ENCODE data around the gene PIERCE2. TPM values are rescaled to one million over a fixed set of nuclear protein-coding genes. Genes with fewer than 3 reads are reported as not detected.

PIERCE2 gene, protein sequence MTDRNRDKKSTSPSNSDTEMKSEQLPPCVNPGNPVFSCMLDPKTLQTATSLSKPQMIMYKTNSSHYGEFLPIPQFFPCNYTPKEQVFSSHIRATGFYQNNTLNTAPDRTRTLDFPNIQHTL
- total RNA-seq (not detected), polyA plus RNA-seq (under 1 TPM; 0.30 to 0.75 TPM)

DNA sequence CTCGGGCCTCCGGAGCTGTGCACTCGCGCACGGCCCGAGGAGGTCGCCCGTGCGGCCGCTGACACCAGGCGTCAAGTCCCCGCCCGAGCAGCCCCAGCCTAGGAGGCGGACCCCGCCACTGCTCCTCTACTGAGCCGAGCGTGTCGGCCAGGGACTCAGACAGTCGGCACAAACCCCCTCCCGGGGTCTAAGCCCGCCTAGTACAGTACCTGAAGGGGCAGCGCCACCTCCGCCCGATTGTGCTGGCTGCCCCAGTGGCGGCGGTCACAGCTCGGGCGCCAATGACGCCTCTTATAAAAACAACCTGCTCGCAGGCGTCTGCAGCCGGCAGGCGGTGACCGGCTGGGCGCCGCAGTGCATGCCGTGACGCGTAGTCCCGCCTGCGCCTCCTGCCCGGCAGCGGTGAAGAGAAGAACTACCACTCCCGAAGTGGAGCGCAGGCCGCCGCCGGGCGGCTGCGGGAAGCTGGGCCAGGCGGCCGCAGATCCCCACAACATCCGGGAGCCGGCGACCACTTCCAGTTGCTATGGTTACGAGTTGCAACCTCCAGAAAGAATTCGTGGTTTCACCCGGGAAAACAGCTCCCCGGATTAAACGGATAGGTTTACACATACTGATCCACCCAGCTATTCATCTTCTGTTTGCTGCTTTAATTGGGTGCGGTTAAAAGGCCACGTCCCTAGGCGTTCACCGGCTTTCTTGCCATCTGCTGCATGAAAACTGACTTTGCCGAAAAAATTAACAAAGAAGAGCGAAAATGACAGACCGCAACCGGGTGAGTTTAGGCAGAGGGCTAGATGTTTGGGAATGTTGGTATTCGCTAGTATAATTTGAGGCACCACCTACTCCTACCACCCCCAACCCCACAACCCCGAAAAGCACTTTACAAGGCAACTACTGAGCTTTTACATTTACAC, at the start of gene PIERCE2, which contains the start of gene CCPG1:
PIERCE2 (plus strand) TSS at position 484 of the 917 bp plus-strand sequence; CDS start at position 758, 274 bp downstream.
CCPG1 (minus strand) TSS at position 348 of the 917 bp plus-strand sequence. CDS start 18,935 bp downstream, outside the sequence.
- H3K36me3 ChIP-seq (ENCODE audit: insufficient read depth, low read length), result no peaks in the 10 kb centered on the region
- CTCF ChIA-PET (ENCODE audit: partially characterized antibody), result interaction anchor here (0.8 to 4.0 kb wide), 23 partner anchors 9 to 211 kb away, joined by 3 to 30 read pairs (median 5); partner anchors contain the start of genes PIGB, PIGBOS1 and RSL24D1
- H3K9me3 Mint-ChIP-seq, result no peaks in the 10 kb centered on the region
- peaks cover 17 to 38% (median 26%) of the 10 kb centered on the region in 4 donors for H3K4me1 Mint-ChIP-seq
- peak within 1 kb of the TSS; percentile 45 to 91 for H3K4me3 ChIP-seq (ENCODE audit: low read length in 2 of 2)
- H3K36me3 Mint-ChIP-seq, result peaks cover 0 to 4% of the 10 kb centered on the region in 2 donors
- peaks cover 30% of the 10 kb centered on the region for H3K4me1 ChIP-seq (ENCODE audit: insufficient read depth, low read length)
- H3K27ac Mint-ChIP-seq, result peak within 1 kb of the TSS; percentile 86 to 96 (median 94)
- no peaks in the 10 kb centered on the region for H3K27me3 Mint-ChIP-seq
- peak within 1 kb of the TSS; percentile 91 to 96 (median 95) for H3K4me3 Mint-ChIP-seq
- H3K27ac ChIP-seq (ENCODE audit: low read depth, low read length), result peak within 1 kb of the TSS; percentile 70
- POLR2A ChIA-PET (ENCODE audit: partially characterized antibody), result interaction anchor here (0.7 to 2.4 kb wide), 15 partner anchors 12 to 837 kb away, joined by 3 to 22 read pairs (median 5); partner anchors contain the start of genes PIGB, PIGBOS1 and RSL24D1
- DNase-seq, result peak; percentile 87 to 91 (median 90)
- H3K27me3 ChIP-seq (ENCODE audit: insufficient read depth, low read length), result no peaks in the 10 kb centered on the region
- no peaks in the 10 kb centered on the region for H3K9me3 ChIP-seq (ENCODE audit: control insufficient read depth in 1 of 2, low read length in 2 of 2)
- intact Hi-C loops (cut with micrococcal nuclease), result loop anchor here (1.0 to 10.0 kb wide), 7 partner anchors 27 to 1327 kb away; partner anchors contain the start of genes PIGB, PIGBOS1, RAB27A and RFX7

DNA sequence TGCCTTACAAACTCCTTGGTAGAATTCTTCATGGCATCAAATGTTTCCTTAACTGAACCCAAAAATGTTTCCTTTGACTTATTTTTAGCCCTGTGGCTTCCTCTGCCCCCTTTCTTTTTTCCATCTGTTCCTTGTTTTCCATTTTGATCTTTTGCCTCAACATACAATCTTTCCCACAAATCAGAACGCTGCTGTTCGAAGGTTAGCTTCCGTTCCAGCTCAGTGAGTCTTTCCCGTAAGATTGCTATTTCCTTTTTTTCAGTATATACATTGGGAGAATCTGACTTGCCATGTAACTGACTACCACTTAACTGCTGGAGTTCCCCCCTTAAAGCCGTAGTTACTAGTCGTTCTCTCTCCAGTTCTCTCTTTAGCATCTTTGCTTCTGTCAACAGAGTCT, 48.0 kb upstream of the PIERCE2 start:
- Mint-ChIP-seq H3K36me3 (peaks cover 34 to 51% of the 10 kb centered on the region in 2 donors), H3K9me3 (no peaks in the 10 kb centered on the region), H3K4me1 (no peaks in the 10 kb centered on the region), H3K27ac (peak overlapping the region in 4 of 7 donors; percentile 4 to 69 (median 22)), H3K4me3 (no peak overlapping the region), H3K27me3 (no peaks in the 10 kb centered on the region)
- Histone ChIP-seq H3K36me3 (ENCODE audit: insufficient read depth, low read length) (peaks cover 6% of the 10 kb centered on the region), H3K27ac (ENCODE audit: low read depth, low read length) (no peak overlapping the region), H3K27me3 (ENCODE audit: insufficient read depth, low read length) (no peaks in the 10 kb centered on the region), H3K4me3 (ENCODE audit: low read length in 2 of 2) (no peak overlapping the region), H3K4me1 (ENCODE audit: insufficient read depth, low read length) (no peaks in the 10 kb centered on the region), H3K9me3 (ENCODE audit: control insufficient read depth in 1 of 2, low read length in 2 of 2) (no peaks in the 10 kb centered on the region)
- intact Hi-C loops (cut with micrococcal nuclease), result no loop called here
- ChIA-PET CTCF (ENCODE audit: partially characterized antibody) (interaction anchor here (1.8 kb wide), 1 partner anchor 75 kb away, joined by 5 read pairs; no protein-coding TSS in a partner anchor), POLR2A (ENCODE audit: partially characterized antibody) (interaction anchor here (1.5 kb wide), 1 partner anchor 41 kb away, joined by 4 read pairs; the partner anchor contains the start of genes PIGB and PIGBOS1)
- DNase-seq, result no peak

DNA sequence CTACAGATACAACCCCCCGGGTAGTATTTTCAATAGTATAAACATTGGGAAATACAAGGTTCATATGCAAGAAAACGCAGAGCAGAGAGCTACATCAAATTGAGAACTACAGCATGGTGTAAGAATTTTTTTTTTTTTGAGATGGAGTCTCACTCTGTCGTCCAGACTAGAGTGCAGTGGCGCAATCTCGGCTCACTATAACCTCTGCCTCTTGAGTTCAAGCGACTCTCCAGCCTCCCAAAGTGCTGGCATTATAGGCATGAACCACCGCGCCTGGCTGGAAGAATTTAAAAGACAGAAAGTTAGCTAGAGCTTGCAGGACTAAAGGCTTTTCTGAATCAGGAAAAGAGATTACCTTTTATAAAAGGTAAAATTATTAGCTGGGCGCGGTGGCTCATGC, 47.2 kb upstream of the PIERCE2 start:
- Mint-ChIP-seq H3K27me3 (no peaks in the 10 kb centered on the region), H3K36me3 (peaks cover 30 to 46% of the 10 kb centered on the region in 2 donors), H3K4me3 (no peak overlapping the region), H3K27ac (peak overlapping the region in 1 of 7 donors; percentile 4), H3K4me1 (no peaks in the 10 kb centered on the region), H3K9me3 (no peaks in the 10 kb centered on the region)
- Histone ChIP-seq H3K36me3 (ENCODE audit: insufficient read depth, low read length) (peaks cover 6% of the 10 kb centered on the region), H3K27me3 (ENCODE audit: insufficient read depth, low read length) (no peaks in the 10 kb centered on the region), H3K4me1 (ENCODE audit: insufficient read depth, low read length) (no peaks in the 10 kb centered on the region), H3K4me3 (ENCODE audit: low read length in 2 of 2) (no peak overlapping the region), H3K27ac (ENCODE audit: low read depth, low read length) (no peak overlapping the region), H3K9me3 (ENCODE audit: control insufficient read depth in 1 of 2, low read length in 2 of 2) (no peaks in the 10 kb centered on the region)
- intact Hi-C loops (cut with micrococcal nuclease), result no loop called here
- ChIA-PET CTCF (ENCODE audit: partially characterized antibody) (interaction anchor here (1.8 kb wide), 1 partner anchor 74 kb away, joined by 5 read pairs; no protein-coding TSS in a partner anchor), POLR2A (ENCODE audit: partially characterized antibody) (interaction anchor here (1.5 kb wide), 1 partner anchor 42 kb away, joined by 4 read pairs; the partner anchor contains the start of genes PIGB and PIGBOS1)
- DNase-seq, result no peak

DNA sequence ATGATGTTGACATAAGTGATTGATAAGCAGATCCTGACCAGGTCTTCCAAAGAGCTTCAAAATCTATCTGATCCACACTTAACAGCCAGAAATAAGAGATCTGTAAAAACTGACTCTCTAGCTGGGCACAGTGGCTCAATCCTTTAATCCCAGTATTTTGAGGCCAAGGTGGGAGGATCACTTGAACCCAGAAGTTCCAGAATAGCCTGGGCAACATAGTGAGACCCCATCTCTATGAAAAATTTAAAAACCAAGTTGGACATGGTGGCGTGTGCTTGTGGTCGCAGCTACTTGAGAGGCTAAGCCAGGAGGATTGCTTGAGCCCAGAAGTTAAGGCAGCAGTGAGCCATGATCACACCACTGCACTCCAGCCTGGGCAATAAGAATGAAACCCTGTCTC, 45.7 kb upstream of the PIERCE2 start:
- Mint-ChIP-seq H3K4me1 (no peaks in the 10 kb centered on the region), H3K36me3 (peaks cover 23 to 41% of the 10 kb centered on the region in 2 donors)

DNA sequence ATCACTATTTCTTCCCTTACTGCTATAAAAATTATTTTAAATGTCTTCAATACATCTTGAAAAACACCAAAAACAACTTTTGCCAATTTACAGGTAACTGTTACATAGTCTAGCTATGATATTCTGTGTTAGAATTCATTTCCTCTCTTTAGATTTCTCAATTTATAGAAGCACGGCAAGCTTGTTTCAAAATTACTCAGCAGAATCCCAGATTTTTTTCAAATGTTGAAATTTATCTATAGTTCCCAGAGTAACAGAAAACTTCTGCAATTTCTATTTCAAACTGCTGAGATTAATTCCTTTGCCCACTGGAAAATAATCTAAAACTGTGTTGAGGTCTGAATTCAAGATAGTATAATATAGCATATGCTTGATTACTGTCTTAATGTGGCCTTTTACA, 41.3 kb upstream of the PIERCE2 start:
- Histone ChIP-seq H3K27ac (ENCODE audit: low read depth, low read length) (no peak overlapping the region), H3K4me3 (ENCODE audit: low read length in 2 of 2) (no peak overlapping the region), H3K27me3 (ENCODE audit: insufficient read depth, low read length) (no peaks in the 10 kb centered on the region), H3K9me3 (ENCODE audit: control insufficient read depth in 1 of 2, low read length in 2 of 2) (no peaks in the 10 kb centered on the region), H3K36me3 (ENCODE audit: insufficient read depth, low read length) (peaks cover 5% of the 10 kb centered on the region), H3K4me1 (ENCODE audit: insufficient read depth, low read length) (no peaks in the 10 kb centered on the region)
- Mint-ChIP-seq H3K36me3 (peaks cover 28 to 47% of the 10 kb centered on the region in 2 donors), H3K27ac (peak overlapping the region in 2 of 7 donors; percentile 10 to 21), H3K9me3 (no peaks in the 10 kb centered on the region), H3K4me3 (no peak overlapping the region), H3K27me3 (no peaks in the 10 kb centered on the region), H3K4me1 (no peaks in the 10 kb centered on the region)
- intact Hi-C loops (cut with micrococcal nuclease), result no loop called here
- ChIA-PET POLR2A (ENCODE audit: partially characterized antibody) (interaction anchor here (1.3 kb wide), 1 partner anchor 8 kb away, joined by 3 read pairs; no protein-coding TSS in a partner anchor), CTCF (ENCODE audit: partially characterized antibody) (interaction anchor here (1.4 kb wide), 1 partner anchor 73 kb away, joined by 5 read pairs; no protein-coding TSS in a partner anchor)
- DNase-seq, result no peak

More for the DNA sequence above, 45.7 kb upstream of the PIERCE2 start:
- Histone ChIP-seq H3K27ac (ENCODE audit: low read depth, low read length) (no peak overlapping the region), H3K9me3 (ENCODE audit: control insufficient read depth in 1 of 2, low read length in 2 of 2) (no peaks in the 10 kb centered on the region), H3K36me3 (ENCODE audit: insufficient read depth, low read length) (no peaks in the 10 kb centered on the region), H3K4me3 (ENCODE audit: low read length in 2 of 2) (no peak overlapping the region), H3K4me1 (ENCODE audit: insufficient read depth, low read length) (no peaks in the 10 kb centered on the region), H3K27me3 (ENCODE audit: insufficient read depth, low read length) (no peaks in the 10 kb centered on the region)
- Mint-ChIP-seq H3K9me3 (no peaks in the 10 kb centered on the region), H3K27me3 (no peaks in the 10 kb centered on the region), H3K27ac (peak overlapping the region in 2 of 7 donors; percentile 3 to 43), H3K4me3 (no peak overlapping the region)
- CTCF ChIA-PET (ENCODE audit: partially characterized antibody), result no interaction called here
- POLR2A ChIA-PET (ENCODE audit: partially characterized antibody), result interaction anchor here (0.6 kb wide), 1 partner anchor 43 kb away, joined by 3 read pairs; the partner anchor contains the start of genes PIGB and PIGBOS1
- no peak for DNase-seq
- intact Hi-C loops (cut with micrococcal nuclease), result no loop called here

DNA sequence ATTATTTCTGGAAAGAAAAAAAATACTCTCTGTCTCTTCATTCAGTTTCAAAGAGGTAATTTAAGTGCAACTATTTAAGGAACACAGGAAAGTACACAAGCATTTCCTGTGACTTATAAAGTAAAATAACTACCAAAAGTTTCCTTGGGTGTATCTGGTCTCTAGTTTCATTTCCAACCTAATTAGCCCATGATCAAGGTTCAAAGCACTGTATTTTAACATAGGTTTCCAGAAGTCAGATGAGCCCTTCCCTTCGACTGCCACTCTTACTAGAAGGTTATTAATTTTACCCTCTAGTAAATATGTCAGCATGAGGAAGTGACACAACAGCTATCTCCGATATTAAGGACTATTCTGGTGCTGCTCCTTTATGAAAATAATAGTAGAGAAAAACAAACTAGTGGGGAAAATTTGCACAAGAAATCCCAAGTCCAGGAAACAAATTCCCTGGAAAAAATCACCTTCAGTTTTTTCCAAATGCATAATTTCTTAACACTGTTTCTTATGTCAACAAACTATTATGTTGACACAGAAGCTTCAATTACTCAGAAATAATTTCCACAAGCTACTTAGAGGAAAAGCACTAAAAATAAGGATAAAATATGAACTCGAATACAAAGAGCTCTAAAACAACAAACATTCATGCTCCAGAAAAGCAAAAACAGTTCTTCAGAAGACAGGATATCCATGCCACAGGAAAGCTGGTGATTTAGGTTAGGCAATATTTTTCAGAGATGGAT, 35.4 kb upstream of the PIERCE2 start:
- H3K9me3 ChIP-seq (ENCODE audit: control insufficient read depth in 1 of 2, low read length in 2 of 2), result no peaks in the 10 kb centered on the region
- ChIA-PET POLR2A (ENCODE audit: partially characterized antibody) (interaction anchor here (0.6 kb wide), 1 partner anchor 9 kb away, joined by 3 read pairs; no protein-coding TSS in a partner anchor), CTCF (ENCODE audit: partially characterized antibody) (interaction anchor here (1.2 kb wide), 1 partner anchor 15 kb away, joined by 4 read pairs; no protein-coding TSS in a partner anchor)
- no peak overlapping the region for H3K27ac ChIP-seq (ENCODE audit: low read depth, low read length)
- peaks cover 0 to 5% (median 2%) of the 10 kb centered on the region in 4 donors for H3K4me1 Mint-ChIP-seq
- no peak overlapping the region for H3K4me3 Mint-ChIP-seq
- H3K4me3 ChIP-seq (ENCODE audit: low read length in 2 of 2), result no peak overlapping the region
- H3K27me3 Mint-ChIP-seq, result no peaks in the 10 kb centered on the region
- peak overlapping the region in 3 of 7 donors; percentile 10 to 85 (median 13) for H3K27ac Mint-ChIP-seq
- no peaks in the 10 kb centered on the region for H3K4me1 ChIP-seq (ENCODE audit: insufficient read depth, low read length)
- intact Hi-C loops (cut with micrococcal nuclease), result no loop called here
- H3K36me3 ChIP-seq (ENCODE audit: insufficient read depth, low read length), result peaks cover 25% of the 10 kb centered on the region
- H3K27me3 ChIP-seq (ENCODE audit: insufficient read depth, low read length), result no peaks in the 10 kb centered on the region
- no peak for DNase-seq
- no peaks in the 10 kb centered on the region for H3K9me3 Mint-ChIP-seq
- H3K36me3 Mint-ChIP-seq, result peaks cover 38 to 68% of the 10 kb centered on the region in 2 donors

Data from CD4-positive, alpha-beta memory T cell (primary cell).